Measurements from ENCODE around the gene ZBTB44.

DNA sequence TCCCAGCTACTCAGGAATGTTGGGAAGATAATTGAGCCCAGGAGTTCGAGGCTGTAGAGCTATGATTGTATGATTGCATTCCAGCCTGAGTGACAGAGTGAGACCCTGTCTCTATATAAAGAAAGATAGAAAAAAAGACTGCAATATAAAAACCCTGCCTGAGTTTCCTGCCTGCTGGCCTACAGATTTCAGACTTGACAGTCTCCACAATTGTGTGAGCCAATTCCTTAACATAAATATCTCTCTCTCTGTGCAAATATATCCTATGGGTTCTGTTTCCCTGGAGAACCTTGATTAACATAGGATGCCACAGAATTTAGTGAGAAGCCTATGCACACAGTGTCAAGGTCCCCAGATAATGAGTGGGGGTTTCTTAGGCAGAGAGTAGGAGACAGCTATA is 32.5 kb upstream of the ZBTB44 start:
- TF ChIP-seq CTCF (IDR thresholded peaks at IDR 0.05) (no peak), POLR2A (IDR thresholded peaks at IDR 0.05) (no peak)

All from testis (tissue), 2 donors.